HEK293 (cell line): ENCODE data around the gene TPP1.

Experiments
- CTCF ChIA-PET: fragments of 350-600 bp; formaldehyde crosslinking; extraction: SDS; loops from one replicate; lab custom pipeline; 2021; ENCODE audit warnings: antibody characterized with exemption; lab: Yijun Ruan, JAX
- POLR2A ChIA-PET: fragments of 300-600 bp; formaldehyde crosslinking; extraction: SDS; loops from one replicate; lab custom pipeline; 2020; ENCODE audit warnings: antibody characterized with exemption, inconsistent platforms; lab: Yijun Ruan, JAX
- H3K27ac ChIP-seq: fragments of 200-500 bp; sonication (Bioruptor generic); 2 replicates; pipeline ENCODE4 v1.5.1; 2014; ENCODE audit warnings: low read depth, low read length, control low read depth, inconsistent platforms; ENCODE audit errors: extremely low read depth
- H3K36me3 ChIP-seq, 2 experiments: fragments of 200-500 bp in 1 of 2; sonication (Bioruptor generic) in 1 of 2; 1 replicate in 1 of 2; 2 replicates in 1 of 2; pipeline ENCODE4 v1.5.1; 2014 to 2017; ENCODE audit warnings: inconsistent platforms in 2 of 2, low read length in 2 of 2; ENCODE audit not compliant: control insufficient read depth in 2 of 2, insufficient read depth in 1 of 2
- H3K4me1 ChIP-seq: fragments of 200-500 bp; sonication (Bioruptor generic); 2 replicates; pipeline ENCODE4 v1.5.1; 2014; ENCODE audit warnings: mild to moderate bottlenecking, low read length, inconsistent platforms; ENCODE audit not compliant: control insufficient read depth, insufficient read depth
- H3K4me3 ChIP-seq: 2 replicates; pipeline ENCODE4 v1.5.1; 2011; ENCODE audit warnings: low read depth, mild to moderate bottlenecking, control low read depth, low read length, moderate library complexity
- H3K9me3 ChIP-seq: fragments of 200-500 bp; sonication (Bioruptor generic); 2 replicates; pipeline ENCODE4 v1.5.1; 2014; ENCODE audit warnings: low read depth, low read length, inconsistent platforms; ENCODE audit not compliant: control insufficient read depth, insufficient read depth
- EGR2 ChIP-seq: fragments of 450-650 bp; formaldehyde crosslinking; IDR thresholded peaks from 2 replicates; pipeline ENCODE4 v1.5.1; 2016; ENCODE audit warnings: low read depth, missing biosample characterization, missing genetic modification characterization
- GLIS1 ChIP-seq: fragments of 450-650 bp; formaldehyde crosslinking; IDR thresholded peaks from 2 replicates; pipeline ENCODE4 v1.5.1; 2016; ENCODE audit warnings: missing biosample characterization, missing genetic modification characterization
- GLIS2 ChIP-seq: fragments of 450-650 bp; formaldehyde crosslinking; IDR thresholded peaks from 2 replicates; pipeline ENCODE4 v1.5.1; 2016; ENCODE audit warnings: missing biosample characterization, missing genetic modification characterization
- OVOL3 ChIP-seq: fragments of 450-650 bp; formaldehyde crosslinking; IDR thresholded peaks from 2 replicates; pipeline ENCODE4 v1.5.1; 2016; ENCODE audit warnings: missing biosample characterization, missing genetic modification characterization
- PRDM1 ChIP-seq: fragments of 450-650 bp; formaldehyde crosslinking; IDR thresholded peaks from 2 replicates; pipeline ENCODE4; 2016; ENCODE audit warnings: missing biosample characterization, missing genetic modification characterization
- REPIN1 ChIP-seq: fragments of 450-650 bp; formaldehyde crosslinking; IDR thresholded peaks from 2 replicates; pipeline ENCODE4 v1.5.1; 2017; ENCODE audit warnings: missing biosample characterization, missing genetic modification characterization, low read depth
- SCRT1 ChIP-seq: fragments of 450-650 bp; formaldehyde crosslinking; IDR thresholded peaks from 2 replicates; pipeline ENCODE4 v1.5.1; 2016; ENCODE audit warnings: missing biosample characterization, missing genetic modification characterization, borderline replicate concordance
- WT1 ChIP-seq: fragments of 450-650 bp; formaldehyde crosslinking; IDR thresholded peaks from 2 replicates; pipeline ENCODE4 v1.5.1; 2016; ENCODE audit warnings: missing biosample characterization, missing genetic modification characterization
- ZFHX2 ChIP-seq: fragments of 450-650 bp; formaldehyde crosslinking; conservative IDR thresholded peaks from 2 replicates; pipeline ENCODE4 v1.5.1; 2016; ENCODE audit warnings: missing biosample characterization, missing genetic modification characterization
- ZFP3 ChIP-seq: fragments of 450-650 bp; formaldehyde crosslinking; IDR thresholded peaks from 2 replicates; pipeline ENCODE4 v1.5.1; 2016; ENCODE audit warnings: low read depth, missing biosample characterization, missing genetic modification characterization
- ZNF140 ChIP-seq: fragments of 450-650 bp; formaldehyde crosslinking; IDR thresholded peaks from 2 replicates; pipeline ENCODE4 v1.5.1; 2016; ENCODE audit warnings: missing biosample characterization, missing genetic modification characterization
- ZNF155 ChIP-seq: fragments of 450-650 bp; formaldehyde crosslinking; IDR thresholded peaks from 2 replicates; pipeline ENCODE4 v1.5.1; 2016; ENCODE audit warnings: missing biosample characterization, missing genetic modification characterization
- ZNF157 ChIP-seq: fragments of 450-650 bp; formaldehyde crosslinking; IDR thresholded peaks from 2 replicates; pipeline ENCODE4 v1.5.1; 2016; ENCODE audit warnings: missing biosample characterization, missing genetic modification characterization
- ZNF239 ChIP-seq: fragments of 450-650 bp; formaldehyde crosslinking; IDR thresholded peaks from 2 replicates; pipeline ENCODE4 v1.5.1; 2016; ENCODE audit warnings: missing biosample characterization, missing genetic modification characterization
- ZNF24 ChIP-seq: fragments of 450-650 bp; formaldehyde crosslinking; IDR thresholded peaks from 2 replicates; pipeline ENCODE4 v1.5.1; 2016; ENCODE audit warnings: missing biosample characterization, missing genetic modification characterization
- ZNF335 ChIP-seq: fragments of 450-650 bp; formaldehyde crosslinking; conservative IDR thresholded peaks from 2 replicates; pipeline ENCODE4 v1.5.1; 2016; ENCODE audit warnings: missing biosample characterization, missing genetic modification characterization
- ZNF404 ChIP-seq: fragments of 450-650 bp; formaldehyde crosslinking; IDR thresholded peaks from 2 replicates; pipeline ENCODE4 v1.5.1; 2017; ENCODE audit warnings: missing biosample characterization, missing genetic modification characterization
- ZNF530 ChIP-seq: fragments of 450-650 bp; formaldehyde crosslinking; IDR thresholded peaks from 2 replicates; pipeline ENCODE4 v1.5.1; 2016; ENCODE audit warnings: low read depth, missing biosample characterization, missing genetic modification characterization
- ZNF561 ChIP-seq: fragments of 450-650 bp; IDR thresholded peaks from 2 replicates; pipeline ENCODE4 v1.5.1; 2018; ENCODE audit warnings: missing biosample characterization, missing genetic modification characterization, borderline replicate concordance
- ZNF600 ChIP-seq: fragments of 450-650 bp; formaldehyde crosslinking; IDR thresholded peaks from 2 replicates; pipeline ENCODE4 v1.5.1; 2016; ENCODE audit warnings: missing biosample characterization, missing genetic modification characterization
- ZNF623 ChIP-seq: fragments of 450-650 bp; formaldehyde crosslinking; IDR thresholded peaks from 2 replicates; pipeline ENCODE4 v1.5.1; 2016; ENCODE audit warnings: missing biosample characterization, missing genetic modification characterization
- ZNF624 ChIP-seq: fragments of 450-650 bp; formaldehyde crosslinking; IDR thresholded peaks from 2 replicates; pipeline ENCODE4 v1.5.1; 2017; ENCODE audit warnings: missing biosample characterization, missing genetic modification characterization
- ZNF660 ChIP-seq: fragments of 450-650 bp; IDR thresholded peaks from 2 replicates; pipeline ENCODE4 v1.5.1; 2018; ENCODE audit warnings: missing biosample characterization, mild to moderate bottlenecking, missing genetic modification characterization
- ZNF701 ChIP-seq: fragments of 450-650 bp; formaldehyde crosslinking; IDR thresholded peaks from 2 replicates; pipeline ENCODE4 v1.5.1; 2016; ENCODE audit warnings: missing biosample characterization, missing genetic modification characterization
- ZNF747 ChIP-seq: fragments of 450-650 bp; formaldehyde crosslinking; IDR thresholded peaks from 2 replicates; pipeline ENCODE4 v1.5.1; 2016; ENCODE audit warnings: missing biosample characterization, missing genetic modification characterization
- TF ChIP-seq, protein P1 (sequence below): fragments of 450-650 bp; formaldehyde crosslinking; IDR thresholded peaks from 2 replicates; pipeline ENCODE4 v1.5.1; 2017; ENCODE audit warnings: missing biosample characterization, missing genetic modification characterization
- TF ChIP-seq, protein P2 (sequence below): fragments of 450-650 bp; formaldehyde crosslinking; IDR thresholded peaks from 2 replicates; pipeline ENCODE4 v1.5.1; 2016; ENCODE audit warnings: missing biosample characterization, missing genetic modification characterization, borderline replicate concordance

Gene TPP1

GRCh38 chr11:6653097-6653496 lies 33.9 kb upstream of the TPP1 start:
- Histone ChIP-seq H3K36me3 (no peaks in the 10 kb centered on the region), H3K4me3 (no peak overlapping the region), H3K9me3 (no peaks in the 10 kb centered on the region), H3K4me1 (no peaks in the 10 kb centered on the region), H3K27ac (no peak overlapping the region)
- ChIA-PET POLR2A (no interaction called here), CTCF (no interaction called here)
- TF ChIP-seq ZNF157 (no peak), EGR2 (tag by site-specific recombination) (peak; percentile 77; the same call in 1 of the 2 replicates), ZFHX2 (tag by site-specific recombination) (peak; percentile 55)

- CTCF ChIA-PET = no interaction called here
- H3K4me1 ChIP-seq = no peaks in the 10 kb centered on the region
- no peak for TF ChIP-seq ZNF140 (tag by site-specific recombination)
- TF ChIP-seq PRDM1 (tag by site-specific recombination) = 0 out of 2 replicates have a peak, but pooled peaks have one; percentile 27
- no peak overlapping the region for H3K4me3 ChIP-seq
- H3K36me3 ChIP-seq = no peaks in the 10 kb centered on the region
- POLR2A ChIA-PET = no interaction called here
- no peak overlapping the region for H3K27ac ChIP-seq
- H3K9me3 ChIP-seq = no peaks in the 10 kb centered on the region
These were observed 33.0 kb upstream of the TPP1 start for GRCh38 chr11:6652182-6652581.

DNA sequence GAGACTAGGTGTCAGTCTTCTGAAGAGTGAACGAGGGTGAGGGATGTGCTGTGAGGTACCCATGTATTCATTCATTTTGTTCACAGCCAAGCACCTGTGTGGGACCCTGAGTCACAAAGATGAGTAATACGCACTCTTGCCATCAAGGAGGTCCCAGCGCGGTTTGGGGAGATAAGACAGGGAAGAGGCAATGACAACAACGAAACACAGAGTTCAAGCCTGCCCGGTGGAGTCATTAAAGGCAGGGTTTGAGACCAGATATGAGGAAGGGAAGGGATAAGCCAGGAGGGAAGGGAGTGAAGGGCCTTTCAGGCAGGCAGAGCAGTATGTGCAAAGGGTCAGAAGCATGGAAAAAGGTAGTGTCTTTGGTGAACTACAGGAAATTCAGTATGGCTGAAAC lies 31.8 kb upstream of the TPP1 start:
- Histone ChIP-seq H3K4me3 (no peak overlapping the region), H3K4me1 (no peaks in the 10 kb centered on the region), H3K36me3 (no peaks in the 10 kb centered on the region), H3K9me3 (no peaks in the 10 kb centered on the region), H3K27ac (no peak overlapping the region)
- CTCF ChIA-PET = interaction anchor here (0.6 to 1.2 kb wide), 3 partner anchors 105 to 364 kb away, joined by 3 read pairs; no protein-coding TSS in a partner anchor
- POLR2A ChIA-PET = no interaction called here
- TF ChIP-seq ZNF624 (tag by site-specific recombination) (no peak), ZNF239 (no peak), ZNF24 (no peak), GLIS1 (tag by site-specific recombination) (0 out of 2 replicates have a peak, but pooled peaks have one; percentile 16), ZNF404 (tag by site-specific recombination) (no peak), ZNF600 (peak; percentile 21; the same call in 1 of the 2 replicates), ZNF660 (tag by site-specific recombination) (no peak), OVOL3 (tag by site-specific recombination) (no peak), ZNF747 (no peak)
- TF ChIP-seq, protein P1, sequence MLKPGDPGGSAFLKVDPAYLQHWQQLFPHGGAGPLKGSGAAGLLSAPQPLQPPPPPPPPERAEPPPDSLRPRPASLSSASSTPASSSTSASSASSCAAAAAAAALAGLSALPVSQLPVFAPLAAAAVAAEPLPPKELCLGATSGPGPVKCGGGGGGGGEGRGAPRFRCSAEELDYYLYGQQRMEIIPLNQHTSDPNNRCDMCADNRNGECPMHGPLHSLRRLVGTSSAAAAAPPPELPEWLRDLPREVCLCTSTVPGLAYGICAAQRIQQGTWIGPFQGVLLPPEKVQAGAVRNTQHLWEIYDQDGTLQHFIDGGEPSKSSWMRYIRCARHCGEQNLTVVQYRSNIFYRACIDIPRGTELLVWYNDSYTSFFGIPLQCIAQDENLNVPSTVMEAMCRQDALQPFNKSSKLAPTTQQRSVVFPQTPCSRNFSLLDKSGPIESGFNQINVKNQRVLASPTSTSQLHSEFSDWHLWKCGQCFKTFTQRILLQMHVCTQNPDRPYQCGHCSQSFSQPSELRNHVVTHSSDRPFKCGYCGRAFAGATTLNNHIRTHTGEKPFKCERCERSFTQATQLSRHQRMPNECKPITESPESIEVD (tag by site-specific recombination) = no peak

GRCh38 chr11:6650104-6650503 lies 30.9 kb upstream of the TPP1 start:
- TF ChIP-seq WT1 (no peak), REPIN1 (tag by site-specific recombination) (no peak), ZFP3 (no peak), ZNF335 (tag by site-specific recombination) (no peak), SCRT1 (no peak), ZNF623 (tag by site-specific recombination) (no peak), ZNF530 (tag by site-specific recombination) (no peak), GLIS2 (tag by site-specific recombination) (no peak), ZNF561 (tag by site-specific recombination) (no peak), ZNF701 (no peak), ZNF155 (tag by site-specific recombination) (no peak)
- TF ChIP-seq, protein P2, sequence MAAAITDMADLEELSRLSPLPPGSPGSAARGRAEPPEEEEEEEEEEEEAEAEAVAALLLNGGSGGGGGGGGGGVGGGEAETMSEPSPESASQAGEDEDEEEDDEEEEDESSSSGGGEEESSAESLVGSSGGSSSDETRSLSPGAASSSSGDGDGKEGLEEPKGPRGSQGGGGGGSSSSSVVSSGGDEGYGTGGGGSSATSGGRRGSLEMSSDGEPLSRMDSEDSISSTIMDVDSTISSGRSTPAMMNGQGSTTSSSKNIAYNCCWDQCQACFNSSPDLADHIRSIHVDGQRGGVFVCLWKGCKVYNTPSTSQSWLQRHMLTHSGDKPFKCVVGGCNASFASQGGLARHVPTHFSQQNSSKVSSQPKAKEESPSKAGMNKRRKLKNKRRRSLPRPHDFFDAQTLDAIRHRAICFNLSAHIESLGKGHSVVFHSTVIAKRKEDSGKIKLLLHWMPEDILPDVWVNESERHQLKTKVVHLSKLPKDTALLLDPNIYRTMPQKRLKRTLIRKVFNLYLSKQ (tag by site-specific recombination) = no peak
- no peaks in the 10 kb centered on the region for H3K4me1 ChIP-seq
- POLR2A ChIA-PET = interaction anchor here (1.1 to 1.2 kb wide), 2 partner anchors 33 to 39 kb away, joined by 3 to 4 read pairs; partner anchors contain the start of genes MRPL17 and TAF10
- no peak overlapping the region for H3K27ac ChIP-seq
- H3K4me3 ChIP-seq = no peak overlapping the region
- H3K9me3 ChIP-seq = no peaks in the 10 kb centered on the region
- CTCF ChIA-PET = interaction anchor here (0.6 to 1.3 kb wide), 8 partner anchors 11 to 363 kb away, joined by 3 read pairs; partner anchors contain the start of gene MRPL17
- H3K36me3 ChIP-seq = no peaks in the 10 kb centered on the region
